NCI-H82 treated with DMSO at 0.1 percent for 48 hours (cell line): ENCODE data around the gene HTRA3.

Experiments used
- DNase-seq: peaks from one replicate; lab custom pipeline; 2025; ENCODE audit not compliant: unreplicated experiment; lab: John Stamatoyannopoulos, UW

The HTRA3 gene

GRCh38 chr4:8233672-8234484, 35.7 kb upstream of the HTRA3 start:
- DNase-seq = no peak

GRCh38 chr4:8234715-8235114, 34.8 kb upstream of the HTRA3 start:
- DNase-seq = no peak

- DNase-seq = no peak
These were observed 34.3 kb upstream of the HTRA3 start for GRCh38 chr4:8235224-8235623.

GRCh38 chr4:8235686-8236085, 33.9 kb upstream of the HTRA3 start:
- DNase-seq = no peak

GRCh38 chr4:8236106-8236919, 33.2 kb upstream of the HTRA3 start:
- no peak for DNase-seq

GRCh38 chr4:8236920-8237195, 32.7 kb upstream of the HTRA3 start:
- DNase-seq = no peak

- no peak for DNase-seq
These were observed 32.1 kb upstream of the HTRA3 start for GRCh38 chr4:8237256-8237989.

GRCh38 chr4:8238036-8238511, 31.5 kb upstream of the HTRA3 start:
- no peak for DNase-seq

- no peak for DNase-seq
These were observed 31.0 kb upstream of the HTRA3 start for GRCh38 chr4:8238515-8239053.

- no peak for DNase-seq
These were observed 30.3 kb upstream of the HTRA3 start for GRCh38 chr4:8239226-8239625.

GRCh38 chr4:8239661-8240060, 29.9 kb upstream of the HTRA3 start:
- DNase-seq = no peak

GRCh38 chr4:8240211-8241041, 29.1 kb upstream of the HTRA3 start:
- no peak for DNase-seq

GRCh38 chr4:8241211-8241779, 28.3 kb upstream of the HTRA3 start:
- no peak for DNase-seq

- no peak for DNase-seq
These were observed 27.5 kb upstream of the HTRA3 start for GRCh38 chr4:8241895-8242696.

- no peak for DNase-seq
These were observed 26.6 kb upstream of the HTRA3 start for GRCh38 chr4:8242782-8243560.

- no peak for DNase-seq
These were observed 25.4 kb upstream of the HTRA3 start for GRCh38 chr4:8244001-8244757.

- DNase-seq = no peak
These were observed 24.6 kb upstream of the HTRA3 start for GRCh38 chr4:8244931-8245460.
